Measurements from ENCODE around the gene LPP.

GRCh38 chr3:188202358-188203138, 48.6 kb downstream of the LPP start:
- TF ChIP-seq CTCF (CRISPR knock-in tag; IDR thresholded peaks at IDR 0.05) (no peak), ZZZ3 (CRISPR knock-in tag; IDR thresholded peaks at IDR 0.05; ENCODE audit: borderline replicate concordance) (no peak), EZH2 (conservative IDR thresholded peaks at IDR 0.05; ENCODE audit: low read depth, low read length) (no peak), GLI4 (CRISPR knock-in tag; IDR thresholded peaks at IDR 0.05; ENCODE audit: borderline replicate concordance) (no peak), RFX3 (CRISPR knock-in tag; IDR thresholded peaks at IDR 0.05) (no peak), TAF1 (CRISPR knock-in tag; IDR thresholded peaks at IDR 0.05) (no peak)
